ENCODE results near the gene LMAN1.

The LMAN1 gene

DNA sequence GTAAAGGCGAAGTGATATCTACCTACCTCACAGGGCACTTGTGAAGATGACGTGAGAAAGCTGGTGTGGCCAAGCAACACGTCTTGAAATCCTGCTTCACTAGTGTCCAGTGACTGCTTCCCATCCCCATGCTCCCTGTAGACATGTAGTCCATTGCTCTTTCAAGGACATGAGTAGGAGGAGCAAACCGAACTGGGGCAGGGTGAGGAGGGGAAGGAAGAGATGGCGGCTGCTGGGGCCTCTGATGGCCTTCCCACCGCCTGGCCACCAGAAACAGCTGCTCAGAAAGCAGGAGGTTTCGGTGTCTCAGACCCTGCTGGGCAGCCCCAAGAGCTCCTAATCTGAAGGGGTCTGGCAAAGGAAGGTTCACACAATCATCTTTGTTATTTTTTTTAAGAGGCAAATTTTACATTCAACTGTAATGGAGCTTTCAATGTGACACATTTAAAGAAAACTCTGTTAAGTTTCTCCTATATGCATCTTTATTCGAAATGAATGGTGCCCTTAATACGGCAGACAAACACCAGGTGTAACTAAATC, 55.3 kb downstream of the LMAN1 start:
- no peak for DNase-seq (ENCODE audit: low spot score)

DNA sequence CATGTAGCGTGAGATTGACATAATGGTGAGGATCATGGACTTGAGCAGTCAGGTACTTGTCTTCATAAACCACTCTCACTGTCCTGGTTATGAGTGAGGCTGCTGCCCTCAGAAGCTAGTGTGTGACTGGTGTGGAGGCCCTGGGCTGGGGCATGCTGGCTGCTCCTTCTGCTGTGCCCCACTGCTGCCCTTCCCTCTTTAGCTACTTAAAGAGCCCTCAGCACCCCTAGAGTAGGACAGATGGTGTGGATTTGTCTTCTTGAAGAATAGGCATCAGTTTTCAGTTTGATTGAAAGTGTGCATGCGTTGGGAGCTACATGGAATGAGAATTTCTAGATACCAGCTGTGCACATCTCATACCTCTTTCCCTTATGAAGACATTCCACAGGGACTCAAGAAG, 56.1 kb downstream of the LMAN1 start:
- no peak for DNase-seq (ENCODE audit: low spot score)

DNA sequence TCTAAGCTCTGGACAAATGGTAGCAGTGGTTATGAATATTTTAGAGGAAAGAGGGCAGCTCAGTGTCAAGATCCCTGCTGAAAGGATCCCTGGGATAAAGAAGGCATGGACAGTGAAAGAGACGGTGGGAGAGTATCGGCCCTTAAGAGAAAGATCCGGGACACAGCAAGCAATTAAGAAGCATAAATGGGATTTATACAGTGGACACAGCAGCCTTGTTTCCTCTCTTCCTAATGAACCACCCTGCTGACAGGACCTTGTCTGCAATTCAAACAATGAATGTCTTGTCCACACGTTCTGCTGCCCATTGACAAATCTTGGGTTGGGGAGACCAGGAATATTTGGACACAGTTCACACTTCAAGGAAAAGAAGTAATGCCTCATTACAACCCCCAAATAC, 57.1 kb downstream of the LMAN1 start:
- no peak for DNase-seq (ENCODE audit: low spot score)

DNA sequence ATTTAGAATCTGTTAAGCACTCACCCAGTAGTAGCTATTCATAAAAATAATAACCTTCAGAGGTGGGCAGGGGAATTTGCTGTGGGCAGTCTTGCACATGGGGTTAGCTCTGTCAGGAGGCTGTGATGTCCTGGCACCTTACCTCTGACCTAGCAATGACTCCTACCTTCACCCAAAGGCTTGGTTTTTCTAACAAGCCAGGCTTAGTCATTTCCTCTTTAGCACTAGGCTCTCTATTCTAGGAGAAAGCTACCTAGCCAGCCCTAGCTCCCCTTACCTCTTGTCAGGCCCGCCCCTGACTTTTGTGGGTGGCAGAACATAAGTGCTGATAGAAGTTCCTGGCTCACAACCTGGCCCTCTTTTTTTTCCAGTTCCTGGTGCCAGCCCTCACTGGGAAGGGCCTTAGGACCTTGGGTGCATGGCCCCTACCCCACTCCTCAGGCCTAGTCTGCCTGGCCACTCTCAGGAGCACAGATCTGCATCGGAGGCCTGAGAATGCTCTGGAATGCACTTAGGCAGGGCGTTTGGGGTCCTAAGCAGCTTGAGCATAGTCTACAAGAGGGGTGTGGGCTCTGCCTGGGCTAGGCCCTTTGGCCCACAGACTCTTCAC, 58.3 kb downstream of the LMAN1 start:
- DNase-seq (ENCODE audit: low spot score): no peak

DNA sequence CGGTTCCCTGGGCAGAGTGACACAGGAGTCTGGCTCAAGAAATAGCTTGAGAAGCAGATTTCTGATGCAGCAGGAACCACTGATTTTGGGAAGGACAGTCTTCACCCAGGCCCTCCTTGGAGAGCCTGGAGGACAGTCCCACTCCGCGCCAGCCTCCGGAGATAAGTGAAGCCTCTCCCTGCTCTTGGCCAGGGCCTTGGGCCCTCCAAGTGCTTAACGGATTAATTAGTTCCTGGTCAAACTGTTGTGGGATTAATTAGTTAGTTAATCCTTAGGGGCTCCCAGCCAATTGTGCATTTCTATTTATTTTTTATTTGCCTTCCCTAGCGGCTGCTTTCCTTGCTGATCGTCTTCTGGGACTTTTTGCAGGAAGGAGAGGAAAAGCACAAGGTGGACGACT, 60.2 kb downstream of the LMAN1 start:
- no peak for DNase-seq (ENCODE audit: low spot score)

DNA sequence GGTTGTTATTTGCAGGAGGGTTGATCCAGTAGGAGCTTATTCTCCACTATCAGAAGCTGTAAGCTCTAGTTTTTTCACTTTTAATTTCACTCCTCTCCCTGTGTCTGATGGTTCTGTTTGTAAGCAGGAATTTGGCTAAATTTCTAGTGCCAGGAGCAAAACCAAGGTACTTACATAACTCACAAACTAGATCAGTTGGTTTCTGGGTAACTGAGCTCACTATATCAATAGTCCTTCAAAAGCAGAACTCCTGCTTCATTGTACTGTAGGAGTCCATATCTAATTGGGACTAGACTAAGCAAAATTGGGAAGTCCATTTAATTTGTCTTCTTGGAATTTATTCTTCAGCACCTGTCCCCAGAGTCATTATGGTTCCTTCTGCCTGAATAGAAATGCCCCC, 65.7 kb downstream of the LMAN1 start:
- DNase-seq (ENCODE audit: low spot score): no peak

DNA sequence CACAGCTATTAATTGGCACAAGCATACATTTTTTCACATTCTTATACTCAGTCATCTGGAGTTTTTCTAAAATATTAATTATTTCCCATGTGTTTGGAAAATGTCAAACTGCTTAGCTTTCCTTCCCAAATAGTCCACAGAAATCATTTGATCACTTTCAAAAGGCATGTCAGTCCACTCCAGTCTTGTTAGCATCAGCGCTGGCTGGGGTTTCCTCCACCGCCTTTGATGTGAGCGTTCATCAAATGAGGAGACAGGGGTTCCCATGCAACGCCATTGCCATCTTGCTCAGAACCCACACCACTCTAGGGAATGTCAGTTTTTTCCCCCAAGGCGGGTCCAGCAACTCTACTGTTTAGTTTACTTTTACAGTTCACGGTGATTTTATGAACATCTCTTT, 72.7 kb downstream of the LMAN1 start:
- no peak for DNase-seq (ENCODE audit: low spot score)

DNA sequence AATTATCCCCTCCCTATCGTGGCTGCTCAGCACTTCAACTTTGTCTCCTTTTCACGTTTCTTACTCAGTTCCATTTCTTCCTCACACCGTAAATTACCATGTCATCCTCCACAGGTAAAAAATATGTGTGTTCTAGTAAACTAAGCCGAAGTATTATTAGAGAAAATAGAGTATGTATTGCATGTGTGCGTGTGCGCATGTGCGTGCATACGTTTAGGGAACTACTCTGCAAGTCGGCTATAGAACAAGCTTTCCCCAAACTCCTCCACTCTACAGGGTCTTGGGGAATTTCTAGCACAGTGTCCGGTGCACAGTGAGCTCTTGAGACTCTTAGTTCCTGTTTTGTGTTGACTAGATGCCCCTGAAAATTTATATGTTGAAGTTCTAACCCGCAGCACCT, 76.7 kb downstream of the LMAN1 start:
- DNase-seq (ENCODE audit: low spot score): no peak

DNA sequence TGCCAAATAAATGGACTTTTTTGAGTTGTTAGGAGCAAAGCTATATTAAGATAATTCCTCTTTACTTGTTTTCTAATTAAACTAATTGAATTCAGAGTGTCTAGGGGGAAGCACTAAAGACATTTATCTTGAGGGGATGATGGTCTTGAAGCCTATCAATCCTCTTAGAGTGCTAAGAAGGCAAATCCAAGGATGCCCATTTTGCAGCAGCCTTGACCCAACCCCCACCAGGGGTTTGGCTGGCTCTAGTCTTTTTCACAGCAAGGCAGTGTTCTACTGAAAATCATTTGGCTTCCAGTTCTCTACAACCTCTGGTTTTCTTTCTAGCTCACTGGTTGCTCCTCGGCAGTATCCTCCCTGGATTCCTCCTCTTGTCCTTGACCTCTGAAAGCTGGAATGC, 79.3 kb downstream of the LMAN1 start:
- no peak for DNase-seq (ENCODE audit: low spot score)

DNA sequence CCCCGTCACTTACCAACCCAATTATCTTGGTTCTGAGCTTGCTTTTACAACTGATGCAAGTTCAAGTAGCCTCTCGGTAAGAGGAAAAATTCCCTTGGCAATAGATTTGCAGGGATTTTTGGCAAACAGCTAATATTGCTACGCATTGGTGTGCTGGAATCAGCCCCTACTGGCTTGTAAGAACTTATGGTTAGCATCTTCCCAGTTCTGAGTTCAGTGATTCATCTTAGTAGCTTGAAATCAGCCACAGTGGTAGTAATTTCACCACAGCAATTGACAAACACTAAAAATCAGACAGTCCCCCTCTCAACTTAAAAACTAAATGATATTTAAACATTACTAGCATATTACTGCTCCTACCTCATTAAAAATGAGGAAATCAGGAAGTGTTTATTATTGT, 79.9 kb downstream of the LMAN1 start:
- no peak for DNase-seq (ENCODE audit: low spot score)

DNA sequence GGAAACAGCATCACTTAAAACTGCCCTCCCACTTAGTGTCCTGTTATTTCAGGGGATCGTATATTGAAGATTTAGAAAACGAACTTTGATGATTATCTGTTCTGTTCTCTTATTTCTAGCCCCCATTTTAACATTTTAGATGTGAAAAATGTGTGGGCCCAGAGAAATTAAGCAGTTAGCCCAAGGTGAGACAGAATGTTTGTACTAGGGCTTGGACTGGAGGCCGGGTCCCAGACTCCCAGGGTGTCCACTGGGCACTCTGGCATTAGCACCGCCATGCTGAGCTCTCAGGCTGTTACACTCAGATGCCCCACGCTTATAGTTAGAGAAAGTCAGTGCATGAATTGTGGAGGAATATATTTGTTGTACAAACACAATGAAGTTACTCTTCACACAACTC, 80.3 kb downstream of the LMAN1 start:
- DNase-seq (ENCODE audit: low spot score): no peak

Data from AG08396 (cell line).